Upper lobe of right lung (tissue), 1 donor: Measurements from ENCODE around the gene ZBTB6. TPM values are rescaled to one million over a fixed set of nuclear protein-coding genes. Genes with fewer than 3 reads are reported as not detected.

ENCODE experiments used
- ATAC-seq: fragments of 200-7000 bp; cut with Tn5 transposase; one replicate; pipeline ENCODE4 v1.9.1; 2020; ENCODE audit warnings: mild to moderate bottlenecking, moderate library complexity
- DNase-seq: peaks from one replicate; pipeline ENCODE4 v3.0.0-alpha.2; 2020
- H3K27ac ChIP-seq: fragments of 200-600 bp; one replicate; pipeline ENCODE4 v1.8.0; 2022
- H3K27me3 ChIP-seq: fragments of 200-600 bp; one replicate; pipeline ENCODE4 v1.8.0; 2022; ENCODE audit warnings: mild to moderate bottlenecking
- H3K36me3 ChIP-seq: fragments of 200-600 bp; one replicate; pipeline ENCODE4 v1.8.0; 2022
- H3K4me1 ChIP-seq: fragments of 200-600 bp; one replicate; pipeline ENCODE4 v1.8.0; 2022
- H3K4me3 ChIP-seq: fragments of 200-600 bp; one replicate; pipeline ENCODE4 v1.8.0; 2022; ENCODE audit warnings: mild to moderate bottlenecking
- H3K9me3 ChIP-seq: fragments of 200-600 bp; one replicate; pipeline ENCODE4 v1.8.0; 2022
- CTCF ChIP-seq: fragments of 200-600 bp; IDR thresholded peaks from one replicate; pipeline ENCODE4 v1.8.0; 2022; ENCODE audit warnings: antibody characterized with exemption
- intact Hi-C: fragments of 100-400 bp; cut with DNase I; formaldehyde crosslinking; loops from one replicate; pipeline ENCODE4 v1.11.0; 2022
- total RNA-seq: library from RNA; stranded (reverse); fragmentation: NEBNext Ultra II Directional; extraction: Animal tissue kit (Norgen Biotek cat#: 25700); gene quantifications from one replicate; pipeline ENCODE4 v1.2.1, GENCODE V29; 2021
- donor health status: DM: no; HTN: yes; CAD: no; lungs with severe emphysema.

Gene ZBTB6
- total RNA-seq, 1 donor from 2014 or later, result 8.0 TPM

GRCh38 chr9:122950263-122950662, 37.1 kb upstream of the ZBTB6 start:
- H3K4me3 ChIP-seq, result no peak overlapping the region
- no peaks in the 10 kb centered on the region for H3K36me3 ChIP-seq
- H3K27ac ChIP-seq, result no peak overlapping the region
- intact Hi-C loops, result no loop called here
- H3K9me3 ChIP-seq, result no peaks in the 10 kb centered on the region
- H3K4me1 ChIP-seq, result peaks cover 21% of the 10 kb centered on the region
- TF ChIP-seq CTCF, result no peak
- DNase-seq (no peak), ATAC-seq (no peak)
- H3K27me3 ChIP-seq, result no peaks in the 10 kb centered on the region

- Histone ChIP-seq H3K9me3 (no peaks in the 10 kb centered on the region), H3K27me3 (no peaks in the 10 kb centered on the region), H3K4me3 (no peak overlapping the region), H3K4me1 (peaks cover 18% of the 10 kb centered on the region), H3K36me3 (no peaks in the 10 kb centered on the region), H3K27ac (no peak overlapping the region)
- no peak for DNase-seq
- intact Hi-C loops, result no loop called here
- TF ChIP-seq CTCF, result no peak
- ATAC-seq, result no peak
Observed at GRCh38 chr9:122949696-122950095, 36.6 kb upstream of the ZBTB6 start.

- no peaks in the 10 kb centered on the region for H3K27me3 ChIP-seq
- no peak for TF ChIP-seq CTCF
- intact Hi-C loops, result no loop called here
- H3K36me3 ChIP-seq, result no peaks in the 10 kb centered on the region
- ATAC-seq (no peak), DNase-seq (no peak)
- no peaks in the 10 kb centered on the region for H3K9me3 ChIP-seq
- H3K4me3 ChIP-seq, result no peak overlapping the region
- no peak overlapping the region for H3K27ac ChIP-seq
- H3K4me1 ChIP-seq, result peaks cover 10% of the 10 kb centered on the region
Observed at GRCh38 chr9:122948313-122948712, 35.2 kb upstream of the ZBTB6 start.

- intact Hi-C loops, result no loop called here
- peaks cover 16% of the 10 kb centered on the region for H3K4me1 ChIP-seq
- no peak overlapping the region for H3K4me3 ChIP-seq
- TF ChIP-seq CTCF, result no peak
- no peaks in the 10 kb centered on the region for H3K36me3 ChIP-seq
- DNase-seq, result no peak
- ATAC-seq, result no peak
- no peaks in the 10 kb centered on the region for H3K27me3 ChIP-seq
- no peaks in the 10 kb centered on the region for H3K9me3 ChIP-seq
- no peak overlapping the region for H3K27ac ChIP-seq
Observed at GRCh38 chr9:122946461-122947005, 33.4 kb upstream of the ZBTB6 start.

GRCh38 chr9:122944960-122945888, 32.1 kb upstream of the ZBTB6 start:
- TF ChIP-seq CTCF, result no peak
- H3K4me1 ChIP-seq, result peaks cover 18% of the 10 kb centered on the region
- intact Hi-C loops, result no loop called here
- no peaks in the 10 kb centered on the region for H3K9me3 ChIP-seq
- H3K27ac ChIP-seq, result no peak overlapping the region
- no peaks in the 10 kb centered on the region for H3K27me3 ChIP-seq
- DNase-seq (no peak), ATAC-seq (no peak)
- H3K36me3 ChIP-seq, result no peaks in the 10 kb centered on the region
- no peak overlapping the region for H3K4me3 ChIP-seq
